NCI-H2196 (cell line): ENCODE data around the gene SPP1.
"Not testable (repeated sequence)": the region's sequence is repeated elsewhere in the genome, so short reads cannot be mapped to it uniquely, and the experiment has no call there.

ENCODE experiments used
- DNase-seq: peaks from one replicate; lab custom pipeline; 2025; ENCODE audit not compliant: unreplicated experiment; lab: John Stamatoyannopoulos, UW

Gene SPP1

DNA sequence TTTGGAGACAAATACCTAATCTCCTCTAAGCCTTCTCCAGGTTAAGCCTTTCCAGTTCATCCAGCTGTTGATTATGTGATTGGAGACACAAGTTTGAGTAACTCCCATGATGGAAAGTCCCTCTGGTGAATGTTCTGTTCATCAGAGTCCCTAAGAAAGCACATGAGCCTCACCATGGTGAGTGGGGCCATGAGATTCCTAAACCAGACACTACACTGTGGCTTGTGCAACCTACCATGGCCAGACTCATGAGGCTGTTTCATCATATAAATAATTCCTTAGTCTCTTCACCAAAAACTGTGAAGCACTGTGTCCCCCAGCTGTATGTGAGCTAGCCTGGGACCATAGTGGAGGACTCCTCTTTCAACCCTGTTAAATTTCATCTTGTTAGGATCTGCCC, 46.3 kb downstream of the SPP1 start:
- no peak for DNase-seq

DNA sequence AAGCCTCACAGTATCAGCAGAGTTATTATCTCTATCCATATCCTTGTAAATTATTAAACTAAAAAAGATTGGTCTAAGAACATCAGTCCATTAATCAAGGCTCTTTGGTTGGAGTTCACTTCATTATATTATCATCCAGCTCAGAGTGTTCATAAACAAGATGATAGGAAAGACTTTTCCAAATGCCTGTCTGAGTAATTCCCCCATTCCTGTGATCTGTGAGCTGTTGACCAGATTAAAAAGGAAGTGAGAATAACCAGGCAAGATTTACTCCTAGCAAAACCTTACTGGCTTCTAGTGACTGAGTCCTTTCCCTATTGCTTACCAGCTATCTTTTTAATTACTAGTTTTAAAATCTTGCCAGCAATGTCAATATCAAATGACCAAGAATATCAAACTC, 46.8 kb downstream of the SPP1 start:
- DNase-seq = no peak

DNA sequence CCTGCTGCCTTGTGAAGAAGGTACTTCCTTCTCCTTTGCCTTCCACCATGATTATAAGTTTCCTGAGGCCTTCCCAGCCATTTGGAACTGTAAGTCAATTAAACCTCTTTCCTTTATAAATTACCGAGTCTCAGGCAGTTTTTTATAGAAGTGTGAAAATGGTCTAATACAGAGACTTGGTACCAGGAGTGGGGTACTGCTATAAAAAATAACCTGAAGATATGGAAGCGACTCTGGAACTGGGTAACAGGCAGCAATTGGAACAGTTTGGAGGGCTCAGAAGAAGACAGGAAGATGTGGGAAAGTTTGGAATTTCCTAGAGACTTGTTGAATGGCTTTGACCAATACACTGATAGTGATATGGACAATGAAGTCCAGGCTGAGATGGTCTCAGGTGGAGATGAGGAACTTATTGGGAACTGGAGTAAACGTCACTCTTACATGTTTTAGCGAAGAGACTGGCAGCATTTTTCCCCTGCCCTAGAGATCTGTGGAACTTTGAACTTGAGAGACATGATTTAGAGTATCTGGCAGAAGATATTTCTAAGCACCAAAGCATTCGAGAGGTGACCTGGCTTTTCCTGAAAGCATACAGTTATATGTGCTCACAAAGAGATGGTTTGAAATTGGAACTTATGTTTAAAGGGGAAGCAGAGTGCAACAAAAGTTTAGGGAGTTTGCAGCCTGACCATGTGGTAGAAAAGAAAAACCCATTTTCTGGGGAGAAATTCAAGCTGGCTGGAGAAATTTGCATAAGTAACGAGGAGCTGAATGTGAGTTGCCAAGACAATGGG, 50.6 kb downstream of the SPP1 start:
- not testable (repeated sequence) for DNase-seq

DNA sequence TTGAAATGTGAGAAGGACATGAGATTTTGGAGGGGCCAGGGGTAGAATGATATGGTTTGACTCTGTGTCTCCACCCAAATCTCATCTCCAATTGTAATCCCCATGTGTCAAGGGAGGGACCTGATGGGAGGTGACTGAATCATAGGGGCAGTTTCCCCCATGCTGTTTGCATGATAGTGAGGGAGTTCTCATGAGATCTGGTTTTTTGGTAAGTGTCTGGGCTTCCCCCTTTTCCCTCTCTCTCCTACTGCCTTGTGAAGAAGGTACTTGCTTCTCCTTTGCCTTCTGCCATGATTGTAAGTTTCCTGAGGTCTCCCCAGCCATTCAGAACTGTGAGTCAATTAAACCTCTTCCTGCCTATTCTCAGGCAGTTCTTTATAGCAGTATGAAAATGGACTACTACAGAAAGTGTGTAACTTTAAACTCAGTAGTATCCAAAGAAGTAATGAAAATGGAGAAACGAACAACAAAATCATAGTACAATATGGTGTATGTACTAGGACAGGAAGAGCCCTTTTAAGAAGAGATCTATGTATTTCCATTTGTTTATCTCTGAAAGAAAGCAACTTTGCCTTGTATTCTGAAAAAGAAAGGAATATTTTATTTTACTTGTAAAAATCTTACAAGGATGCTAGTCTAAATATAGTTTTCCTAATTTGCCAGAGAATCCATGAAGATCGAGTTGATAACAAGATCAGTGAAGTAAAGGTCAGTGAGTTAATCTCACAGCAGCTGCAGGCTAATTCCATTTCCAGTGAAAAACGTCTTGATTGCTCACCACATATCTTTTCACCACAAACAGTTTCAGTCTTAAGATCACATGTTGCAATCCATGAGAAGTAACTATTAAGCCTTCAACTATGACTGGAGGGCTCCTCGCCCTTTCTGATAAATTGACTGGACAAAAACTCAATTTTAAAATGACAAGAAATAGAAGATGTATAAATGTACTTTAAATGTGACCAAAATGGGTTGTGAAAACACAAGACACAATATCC, 52.4 kb downstream of the SPP1 start:
- DNase-seq = no peak

DNA sequence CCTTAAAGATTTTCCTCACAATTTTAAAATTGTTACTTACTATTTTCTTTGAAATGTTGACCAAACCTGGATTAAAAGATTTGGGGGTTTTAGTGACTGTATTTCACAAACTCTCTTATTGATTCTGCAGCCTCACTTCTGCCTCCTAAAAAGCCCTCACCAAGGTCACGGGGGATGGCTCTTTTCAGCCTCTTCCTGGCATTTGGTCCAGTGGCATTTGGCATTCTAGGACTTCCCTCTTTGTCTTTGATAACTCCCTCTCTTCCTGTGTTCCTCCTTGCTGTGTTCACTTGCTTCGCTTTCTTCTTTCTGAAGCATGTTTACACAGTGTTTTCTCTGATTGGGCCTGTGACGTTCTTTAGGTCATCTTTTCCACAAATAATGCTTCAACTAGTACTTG, 53.4 kb downstream of the SPP1 start:
- no peak for DNase-seq

DNA sequence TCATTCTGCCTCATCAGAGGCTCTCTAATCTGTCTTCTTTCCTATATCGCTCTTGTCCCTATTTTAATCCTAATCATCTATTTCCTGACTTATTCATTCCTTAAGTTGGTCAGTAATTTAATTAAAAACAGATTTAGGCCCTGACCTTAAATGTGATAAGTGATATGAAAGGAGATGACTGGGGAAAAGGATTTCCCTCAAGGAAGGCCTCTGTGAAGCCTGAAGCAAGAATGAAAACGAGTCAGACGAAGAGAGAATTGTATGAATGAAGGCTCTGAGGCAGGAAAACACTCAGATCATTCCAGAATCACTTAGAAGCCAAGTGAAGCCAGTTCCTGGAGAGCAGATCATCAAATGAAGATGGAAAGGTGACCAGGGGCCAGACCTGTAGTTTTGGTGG, 54.0 kb downstream of the SPP1 start:
- no peak for DNase-seq

DNA sequence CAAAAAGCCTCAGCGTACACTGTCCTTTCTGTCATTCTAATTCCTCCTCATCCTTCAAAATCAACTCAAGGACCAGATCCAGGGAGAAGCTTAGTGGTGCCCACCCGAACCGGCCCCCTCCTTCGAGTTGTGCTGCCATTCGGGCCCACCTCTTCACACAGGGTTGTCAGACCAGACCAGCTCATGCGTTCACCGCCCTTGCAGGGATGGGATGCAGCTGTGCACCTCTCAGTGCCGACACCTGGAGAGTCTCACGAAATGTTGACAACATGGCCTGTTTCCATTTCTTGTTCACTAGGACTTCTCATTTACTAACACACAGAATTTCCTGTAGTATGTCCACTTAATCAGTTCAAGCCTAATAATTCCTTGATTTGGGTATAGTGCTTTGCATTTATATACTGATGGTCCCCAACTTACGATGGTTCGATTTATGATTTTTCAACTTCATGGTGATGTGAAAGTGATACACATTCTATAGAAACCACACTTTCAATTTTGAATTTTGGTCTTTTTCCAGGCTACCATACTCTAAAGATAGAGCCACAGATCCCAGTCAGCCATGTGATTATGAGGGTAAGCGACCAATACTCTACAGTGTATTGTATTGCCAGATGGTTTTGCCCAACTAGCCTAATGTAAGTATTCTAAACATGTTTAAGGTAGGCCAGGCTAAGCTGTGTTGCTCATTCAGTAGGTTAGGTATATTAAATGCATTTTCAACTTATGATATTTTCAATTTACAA, 55.2 kb downstream of the SPP1 start:
- DNase-seq = no peak
